ENCODE measurements around the gene ZNF8.
"Not testable (repeated sequence)": the region's sequence is repeated elsewhere in the genome, so short reads cannot be mapped to it uniquely, and the experiment has no call there.

The ZNF8 gene

DNA sequence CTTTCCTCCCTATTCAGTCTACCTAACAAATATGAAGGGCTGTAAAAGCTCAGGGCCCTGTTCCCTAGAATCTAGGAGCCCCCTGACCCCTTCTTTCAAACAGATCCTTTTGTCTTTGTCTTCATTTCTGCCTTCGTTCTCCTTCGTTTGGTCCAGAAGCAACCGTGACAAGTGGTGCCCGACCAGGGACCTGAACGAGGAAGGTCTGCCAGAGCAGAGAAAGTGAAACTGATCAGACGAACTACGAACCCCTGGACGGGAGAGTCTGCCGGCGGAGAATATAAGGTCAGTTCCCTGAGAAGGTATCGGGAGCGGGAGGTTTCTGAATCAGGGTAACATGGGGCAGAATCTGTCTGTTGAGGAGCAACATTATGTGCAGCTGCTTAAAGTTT is 27.2 kb downstream of the ZNF8 start:
- Histone ChIP-seq H3K4me3 (peak overlapping the region; percentile 78 to 91), H3K27ac (peak overlapping the region; percentile 81 to 93), H3K36me3 (peaks cover 21 to 44% (median 38%) of the 10 kb centered on the region in 3 donors), H3K4me1 (peaks cover 0 to 19% (median 12%) of the 10 kb centered on the region in 4 donors), H3K9me3 (no peaks in the 10 kb centered on the region), H3K27me3 (no peaks in the 10 kb centered on the region)
- no peak for DNase-seq
- TF ChIP-seq, protein P1, sequence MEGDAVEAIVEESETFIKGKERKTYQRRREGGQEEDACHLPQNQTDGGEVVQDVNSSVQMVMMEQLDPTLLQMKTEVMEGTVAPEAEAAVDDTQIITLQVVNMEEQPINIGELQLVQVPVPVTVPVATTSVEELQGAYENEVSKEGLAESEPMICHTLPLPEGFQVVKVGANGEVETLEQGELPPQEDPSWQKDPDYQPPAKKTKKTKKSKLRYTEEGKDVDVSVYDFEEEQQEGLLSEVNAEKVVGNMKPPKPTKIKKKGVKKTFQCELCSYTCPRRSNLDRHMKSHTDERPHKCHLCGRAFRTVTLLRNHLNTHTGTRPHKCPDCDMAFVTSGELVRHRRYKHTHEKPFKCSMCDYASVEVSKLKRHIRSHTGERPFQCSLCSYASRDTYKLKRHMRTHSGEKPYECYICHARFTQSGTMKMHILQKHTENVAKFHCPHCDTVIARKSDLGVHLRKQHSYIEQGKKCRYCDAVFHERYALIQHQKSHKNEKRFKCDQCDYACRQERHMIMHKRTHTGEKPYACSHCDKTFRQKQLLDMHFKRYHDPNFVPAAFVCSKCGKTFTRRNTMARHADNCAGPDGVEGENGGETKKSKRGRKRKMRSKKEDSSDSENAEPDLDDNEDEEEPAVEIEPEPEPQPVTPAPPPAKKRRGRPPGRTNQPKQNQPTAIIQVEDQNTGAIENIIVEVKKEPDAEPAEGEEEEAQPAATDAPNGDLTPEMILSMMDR (IDR thresholded peaks at IDR 0.05), result no peak
- intact Hi-C loops (cut with DNase I; ENCODE audit: low total_unique reads), result loop anchor here (2.0 kb wide), 1 partner anchor 27 kb away; the partner anchor contains the start of gene ZNF8

DNA sequence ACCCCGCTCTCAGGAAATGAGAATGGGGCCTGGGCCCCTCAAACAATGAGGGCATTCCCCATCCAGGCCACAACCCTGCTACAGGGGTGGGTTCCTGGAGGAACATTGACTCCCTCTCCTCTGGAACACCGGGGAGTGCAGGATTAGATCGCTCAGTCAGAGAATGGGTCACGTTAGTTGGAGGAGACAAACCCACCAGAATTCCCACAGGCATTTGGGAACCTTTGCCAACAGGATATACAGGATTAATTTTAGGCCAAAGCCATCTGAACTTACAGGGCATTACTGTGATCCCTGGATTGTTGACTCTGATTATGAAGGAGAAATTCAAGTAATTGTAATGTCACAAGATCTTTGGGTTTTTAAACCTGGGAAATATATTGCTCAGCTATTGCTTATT is 29.0 kb downstream of the ZNF8 start:
- H3K9me3 ChIP-seq, result no peaks in the 10 kb centered on the region
- peaks cover 0 to 19% (median 12%) of the 10 kb centered on the region in 4 donors for H3K4me1 ChIP-seq
- H3K27ac ChIP-seq, result no peak overlapping the region
- intact Hi-C loops (cut with DNase I; ENCODE audit: low total_unique reads), result no loop called here
- H3K36me3 ChIP-seq, result peaks cover 28 to 53% (median 51%) of the 10 kb centered on the region in 3 donors
- no peaks in the 10 kb centered on the region for H3K27me3 ChIP-seq
- H3K4me3 ChIP-seq, result no peak overlapping the region
- no peak for DNase-seq
- TF ChIP-seq, protein P1 (IDR thresholded peaks at IDR 0.05), result no peak

DNA sequence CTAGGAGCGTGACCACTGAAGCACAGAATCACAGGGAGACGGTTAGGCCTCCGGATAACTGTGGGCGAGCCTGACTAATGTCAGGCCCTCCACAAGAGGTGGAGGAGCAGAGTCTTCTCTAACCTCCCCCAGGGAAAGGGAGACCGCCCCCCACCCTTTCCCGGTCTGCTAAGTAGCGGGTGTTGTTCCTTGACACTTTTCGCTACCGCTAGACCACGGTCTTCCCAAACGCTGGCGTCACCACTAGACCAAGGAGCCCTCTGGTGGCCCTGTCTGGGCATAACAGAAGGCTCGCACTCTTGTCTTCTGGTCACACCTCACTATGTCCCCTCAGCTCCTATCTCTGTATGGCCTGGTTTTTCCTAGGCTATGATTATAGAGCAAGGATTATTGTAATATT is 31.9 kb downstream of the ZNF8 start:
- intact Hi-C loops (cut with DNase I; ENCODE audit: low total_unique reads); H3K27me3 ChIP-seq; H3K27ac ChIP-seq; H3K4me3 ChIP-seq; H3K9me3 ChIP-seq; DNase-seq: not testable (repeated sequence)
- Histone ChIP-seq H3K4me1 (peaks cover 0 to 12% (median 11%) of the 10 kb centered on the region in 4 donors), H3K36me3 (peaks cover 53 to 81% (median 80%) of the 10 kb centered on the region in 3 donors)
- TF ChIP-seq, protein P1 (IDR thresholded peaks at IDR 0.05), result peak; percentile 38 to 48

DNA sequence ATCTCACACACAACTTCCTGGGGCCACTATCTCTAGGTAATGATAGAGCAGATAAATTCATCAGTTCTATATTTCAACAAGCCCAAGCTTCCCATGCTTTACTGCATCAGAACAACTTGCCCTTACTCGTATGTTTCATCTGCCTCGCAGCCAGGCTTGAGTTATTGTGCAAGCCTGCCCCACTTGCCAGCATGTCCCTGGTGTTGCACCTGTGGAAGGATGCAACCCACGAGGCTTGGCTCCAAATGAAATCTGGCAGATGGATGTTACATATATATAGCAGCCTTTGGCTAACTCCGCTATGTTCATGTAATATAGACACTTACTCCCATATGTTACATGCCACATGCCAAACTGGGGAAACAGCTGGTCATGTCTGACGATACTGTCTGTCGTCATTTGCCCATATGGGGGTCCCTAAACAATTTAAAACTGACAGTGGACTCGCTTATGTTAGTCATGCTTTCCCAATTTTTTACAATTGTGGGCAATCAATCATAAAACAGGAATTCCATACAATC is 32.6 kb downstream of the ZNF8 start:
- TF ChIP-seq, protein P1 (IDR thresholded peaks at IDR 0.05), result no peak
- H3K9me3 ChIP-seq, result no peaks in the 10 kb centered on the region
- H3K27me3 ChIP-seq, result no peaks in the 10 kb centered on the region
- no peak for DNase-seq
- H3K4me3 ChIP-seq, result no peak overlapping the region
- peaks cover 0 to 6% (median 4%) of the 10 kb centered on the region in 4 donors for H3K4me1 ChIP-seq
- H3K36me3 ChIP-seq, result peaks cover 53 to 85% (median 82%) of the 10 kb centered on the region in 3 donors
- H3K27ac ChIP-seq, result no peak overlapping the region
- intact Hi-C loops (cut with DNase I; ENCODE audit: low total_unique reads), result no loop called here

DNA sequence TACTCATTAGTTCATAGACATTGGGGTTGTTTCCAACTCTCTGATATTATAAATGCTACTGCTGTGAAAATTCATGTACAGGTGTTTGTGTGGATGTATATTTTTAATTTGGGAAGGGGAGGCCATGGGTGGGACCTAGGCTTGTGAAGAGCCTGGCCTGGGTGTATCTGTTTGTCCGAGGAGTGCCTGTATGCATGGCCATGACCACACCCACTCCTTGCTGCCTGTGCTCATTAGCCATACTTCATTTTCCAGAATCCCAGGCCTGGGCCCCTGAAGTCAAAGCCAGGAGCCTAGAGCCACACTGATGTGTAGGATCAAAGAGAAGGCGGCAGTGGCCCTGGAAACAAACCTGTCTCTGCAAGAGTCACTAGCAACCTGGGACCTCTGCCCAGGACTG is 36.8 kb downstream of the ZNF8 start:
- no peaks in the 10 kb centered on the region for H3K9me3 ChIP-seq
- intact Hi-C loops (cut with DNase I; ENCODE audit: low total_unique reads), result no loop called here
- H3K36me3 ChIP-seq, result peaks cover 37 to 67% (median 61%) of the 10 kb centered on the region in 3 donors
- no peak for DNase-seq
- peaks cover 0 to 2% (median 0%) of the 10 kb centered on the region in 4 donors for H3K4me1 ChIP-seq
- no peak overlapping the region for H3K4me3 ChIP-seq
- no peaks in the 10 kb centered on the region for H3K27me3 ChIP-seq
- TF ChIP-seq, protein P1 (IDR thresholded peaks at IDR 0.05), result no peak
- H3K27ac ChIP-seq, result no peak overlapping the region
